ENCODE results near the gene MMP24OS.

DNA sequence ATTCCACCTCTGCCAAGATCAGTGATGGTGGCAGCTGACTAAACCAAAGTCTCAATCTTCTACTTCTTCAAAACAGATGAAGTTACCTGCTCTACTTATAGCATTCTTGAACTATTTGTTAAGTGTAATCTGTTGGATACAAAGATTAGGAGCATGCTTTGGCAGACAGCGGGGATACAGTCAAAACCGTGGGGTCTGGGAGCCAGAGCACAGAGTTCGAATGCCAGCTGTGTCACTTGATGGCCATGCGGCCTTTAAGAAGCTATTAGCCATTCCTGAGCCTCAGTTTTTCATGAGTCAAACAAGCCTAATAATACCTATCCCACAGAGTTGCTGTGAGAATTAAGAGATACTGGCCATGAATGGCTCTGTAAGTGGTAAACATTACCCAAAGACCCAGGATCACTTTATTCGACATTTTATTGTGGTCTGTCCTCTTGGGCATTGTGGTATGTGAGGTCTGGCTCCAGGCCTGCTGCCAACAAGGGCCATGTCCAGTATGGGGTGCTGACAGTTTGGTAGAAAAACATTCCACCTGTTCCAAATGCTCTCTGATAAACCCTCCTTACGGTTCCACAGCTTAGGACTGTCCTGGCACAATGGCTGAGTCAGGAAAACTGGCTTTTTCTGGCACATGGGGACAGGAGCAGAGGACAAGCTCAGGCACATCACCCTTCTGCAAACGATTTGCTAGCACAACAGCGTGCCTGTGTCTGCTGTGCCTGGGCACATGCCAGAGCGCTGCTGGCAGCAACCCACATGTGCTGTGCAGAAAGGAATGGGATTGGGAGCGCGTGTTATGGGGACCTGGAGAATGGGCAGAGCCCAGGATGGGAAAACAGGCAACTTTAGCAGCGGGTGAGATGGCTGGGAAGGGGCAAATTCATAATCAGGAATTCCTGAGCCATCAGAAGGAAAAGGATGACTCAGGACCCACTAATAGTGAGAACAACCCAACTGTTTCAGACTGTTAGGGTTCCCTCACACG is 30.0 kb upstream of the MMP24OS start:
- TF ChIP-seq EZH2 (IDR thresholded peaks at IDR 0.05) = no peak
- no peak for TF ChIP-seq CTCF (IDR thresholded peaks at IDR 0.05)
- no peak for TF ChIP-seq EZH2phosphoT487 (IDR thresholded peaks at IDR 0.05)

Measured in neural progenitor cell (in vitro differentiated cells).